Psoas muscle (tissue), 8 donors: ENCODE data around the gene G3BP1. TPM values are rescaled to one million over a fixed set of nuclear protein-coding genes. Genes with fewer than 3 reads are reported as not detected.

ENCODE experiments used
- ATAC-seq, 4 donors: fragments of 200-7000 bp; cut with Tn5 transposase; one replicate each; pipeline ENCODE4 v1.9.1; 2020; ENCODE audit warnings: moderate library complexity in 3 of 4, mild to moderate bottlenecking in 2 of 4
- DNase-seq, 2 donors: peaks; one replicate each; pipeline ENCODE4 v3.0.0-alpha.2; 2020
- H3K27ac ChIP-seq: fragments of 200-600 bp; one replicate; pipeline ENCODE4 v1.8.0; 2022
- H3K27me3 ChIP-seq, 3 donors: fragments of 200-600 bp in 1 of 3; one replicate each; pipeline versions ENCODE4 v1.6.1 to v1.8.0; 2013 to 2022; ENCODE audit warnings: low read length in 2 of 3, mild to moderate bottlenecking in 2 of 3, moderate library complexity in 1 of 3; ENCODE audit not compliant: insufficient read depth in 3 of 3
- H3K36me3 ChIP-seq, 2 donors: fragments of 200-600 bp in 1 of 2; one replicate each; pipeline versions ENCODE4 v1.6.1 to v1.8.0; 2013 to 2022; ENCODE audit warnings: low read depth in 1 of 2, mild to moderate bottlenecking in 1 of 2, moderate library complexity in 1 of 2; ENCODE audit not compliant: insufficient read depth in 1 of 2
- H3K4me1 ChIP-seq: fragments of 200-600 bp; one replicate; pipeline ENCODE4 v1.8.0; 2022
- H3K4me3 ChIP-seq: fragments of 200-600 bp; one replicate; pipeline ENCODE4 v1.8.0; 2022; ENCODE audit warnings: mild to moderate bottlenecking
- H3K9me3 ChIP-seq: fragments of 200-600 bp; one replicate; pipeline ENCODE4 v1.8.0; 2022
- CTCF ChIP-seq: fragments of 200-600 bp; IDR thresholded peaks from one replicate; pipeline ENCODE4 v1.8.0; 2022; ENCODE audit warnings: antibody characterized with exemption
- whole genome bisulfite sequencing, 3 donors: extraction: QIAGEN DNeasy Blood & Tissue Kit; methylation state at CpG; one replicate each; pipeline versions ENCODE4 v1.1.6 to v1.1.7; 2013; 5-methylcytosine and 5-hydroxymethylcytosine counted together
- intact Hi-C, 2 donors: fragments of 100-400 bp; cut with DNase I; formaldehyde crosslinking; loops; one replicate each; pipeline versions ENCODE4 v1.11.0 to v1.14.2; 2022
- polyA plus RNA-seq, 3 donors: library from polyadenylated mRNA; stranded (reverse); fragments of 200-250 nt; gene quantifications; one replicate each; pipeline ENCODE4 v1.2.3, GENCODE V29; 2013
- total RNA-seq, 4 donors: library from RNA; stranded (reverse); fragmentation: NEBNext Ultra II Directional in 2 of 4; extraction: Animal tissue kit (Norgen Biotek cat#: 25700) in 2 of 4; gene quantifications; one replicate each; pipeline versions ENCODE4 v1.2.1 to v1.2.4, GENCODE V29; 2021 to 2023
- donor health status: healthy with polysubstance abuse.
- donor health status: DM: no; HTN: no; CAD: no; lungs with moderate emphysema.
- donor health status: Bipolar disorder and iron deficiency.
- donor health status: healthy.
- donor health status: DM: yes; HTN: yes; CAD: no.
- donor health status: DM: no; HTN: no; CAD: no.
- donor health status: DM: no; HTN: no; CAD: no.
- donor health status: DM: yes; HTN: yes; CAD: no.

The G3BP1 gene
- total and polyA plus RNA-seq, 7 donors: 47.0 to 230 (median 132) TPM

GRCh38 chr5:151733358-151734063 is 38.2 kb upstream of the G3BP1 start:
- Histone ChIP-seq H3K4me1 (no peaks in the 10 kb centered on the region), H3K9me3 (no peaks in the 10 kb centered on the region), H3K27me3 (no peaks in the 10 kb centered on the region), H3K36me3 (no peaks in the 10 kb centered on the region), H3K4me3 (no peak overlapping the region), H3K27ac (no peak overlapping the region)
- no peak for ATAC-seq
- intact Hi-C loops: no loop called here
- DNase-seq: no peak
- WGBS, 3 donors: 87 to 88% (median 88%) methylated on average over 9 of the region's 9 CpGs
- no peak for TF ChIP-seq CTCF

GRCh38 chr5:151734064-151734408 is 37.7 kb upstream of the G3BP1 start:
- no peak overlapping the region for H3K27ac ChIP-seq
- H3K4me1 ChIP-seq: no peaks in the 10 kb centered on the region
- H3K9me3 ChIP-seq: no peaks in the 10 kb centered on the region
- intact Hi-C loops: no loop called here
- WGBS, 3 donors: 79 to 87% (median 81%) methylated on average over 3 of the region's 3 CpGs
- no peak for TF ChIP-seq CTCF
- H3K36me3 ChIP-seq: no peaks in the 10 kb centered on the region
- no peak for ATAC-seq
- no peak overlapping the region for H3K4me3 ChIP-seq
- DNase-seq: no peak
- H3K27me3 ChIP-seq: no peaks in the 10 kb centered on the region

DNA sequence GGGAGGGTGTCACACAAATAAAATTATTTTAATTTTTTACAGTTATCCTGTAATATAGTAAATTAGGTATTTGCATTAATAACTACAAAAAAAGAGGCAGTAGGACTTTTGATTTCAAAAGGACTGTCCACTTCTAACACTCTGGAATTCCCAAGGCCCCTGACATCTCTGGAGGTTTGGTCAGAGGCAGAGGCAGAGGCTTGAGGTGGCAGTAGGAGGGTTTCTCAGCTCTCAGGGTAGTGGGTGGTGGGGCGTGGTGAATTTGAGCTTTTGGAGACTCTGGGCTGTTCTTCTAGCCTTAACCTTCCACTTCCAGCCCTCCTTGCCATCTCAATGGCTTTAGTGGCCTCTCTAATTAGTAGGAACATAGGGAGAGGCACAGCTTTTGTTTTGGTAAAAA is 36.1 kb upstream of the G3BP1 start:
- DNase-seq (no peak), ATAC-seq (no peak)
- H3K27me3 ChIP-seq: no peaks in the 10 kb centered on the region
- 95 to 100% (median 97%) methylated on average over 1 of the region's 1 CpG for WGBS, 3 donors
- H3K27ac ChIP-seq: no peak overlapping the region
- no peaks in the 10 kb centered on the region for H3K36me3 ChIP-seq
- H3K9me3 ChIP-seq: no peaks in the 10 kb centered on the region
- intact Hi-C loops: no loop called here
- H3K4me3 ChIP-seq: no peak overlapping the region
- peaks cover 12% of the 10 kb centered on the region for H3K4me1 ChIP-seq
- no peak for TF ChIP-seq CTCF

DNA sequence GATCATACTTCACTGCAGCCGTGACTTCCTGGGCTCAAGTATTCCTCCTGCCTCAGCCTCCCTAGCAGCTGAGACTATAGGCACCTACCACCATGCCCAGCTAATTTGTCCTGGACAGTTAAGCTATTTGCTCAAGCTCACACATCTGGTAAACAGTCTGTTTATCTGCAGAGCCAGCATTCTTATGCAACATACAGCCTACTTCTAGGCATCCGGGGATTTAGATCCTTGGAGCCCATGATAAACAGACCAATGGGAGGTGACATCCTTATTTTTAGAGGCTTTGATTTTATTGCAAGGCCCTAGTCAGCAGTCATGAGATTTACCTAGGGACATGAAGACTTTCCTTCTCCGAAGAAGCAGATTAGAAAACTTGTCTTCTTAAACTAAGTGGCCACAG is 34.3 kb upstream of the G3BP1 start:
- no peaks in the 10 kb centered on the region for H3K27me3 ChIP-seq
- no peaks in the 10 kb centered on the region for H3K9me3 ChIP-seq
- peaks cover 18% of the 10 kb centered on the region for H3K4me1 ChIP-seq
- H3K36me3 ChIP-seq: no peaks in the 10 kb centered on the region
- H3K4me3 ChIP-seq: no peak overlapping the region
- DNase-seq (no peak), ATAC-seq (no peak)
- H3K27ac ChIP-seq: no peak overlapping the region
- intact Hi-C loops: no loop called here
- WGBS, 3 donors: 92 to 93% (median 92%) methylated on average over 3 of the region's 3 CpGs
- TF ChIP-seq CTCF: no peak
